Transverse colon (tissue), 3 donors: Measurements from ENCODE around the gene SLFN5.

ENCODE experiments used
- CTCF ChIP-seq, 5 experiments: fragments of 200-600 bp in 3 of 5; fragments of 450-650 bp in 2 of 5; sonication (generic) in 3 of 5; IDR thresholded peaks; 1 replicate in 2 of 5; 2 replicates in 3 of 5; pipeline ENCODE4 v1.5.1; 2016 to 2017; ENCODE audit warnings: antibody characterized with exemption in 5 of 5, inconsistent platforms in 3 of 5, mild to moderate bottlenecking in 2 of 5, moderate library complexity in 1 of 5
- POLR2A ChIP-seq: fragments of 450-650 bp; IDR thresholded peaks from one replicate; pipeline ENCODE4 v1.6.1; 2016; ENCODE audit warnings: antibody characterized with exemption, mild to moderate bottlenecking, moderate library complexity

- TF ChIP-seq CTCF (IDR thresholded peaks at IDR 0.05) (no peak), POLR2A (no peak)
Observed at GRCh38 chr17:35293151-35293847, 50.4 kb downstream of the SLFN5 start.
